ENCODE data around the gene CHST9. TPM values are rescaled to one million over a fixed set of nuclear protein-coding genes. Genes with fewer than 3 reads are reported as not detected.

CHST9 gene
- total and polyA plus RNA-seq, 2 donors (not counting 3 experiments of a cell fraction or from before 2014, with no cell fraction given): not detected

GRCh38 chr18:27109451-27109850 lies 75.7 kb downstream of the CHST9 start:
- no peak overlapping the region for H3K4me2 ChIP-seq (ENCODE audit: insufficient read depth, low read length)
- no peak overlapping the region for H3K9ac ChIP-seq (replicated peaks; ENCODE audit: extremely low read depth, insufficient read depth, low read length)
- H4K20me1 ChIP-seq (replicated peaks; ENCODE audit: control insufficient read depth, extremely low read depth, insufficient read depth, low read length): no peaks in the 10 kb centered on the region
- no peaks in the 10 kb centered on the region for H3K4me1 ChIP-seq (ENCODE audit: control insufficient read depth, extremely low read depth, insufficient read depth, low read length)
- intact Hi-C loops (cut with micrococcal nuclease): no loop called here
- no peaks in the 10 kb centered on the region for H3K36me3 ChIP-seq (ENCODE audit: control insufficient read depth in 2 of 2, extremely low read depth in 1 of 2, insufficient read depth in 2 of 2, low read length in 2 of 2)
- ChIA-PET POLR2A (no interaction called here), CTCF (no interaction called here)
- BruUV-seq (replicated peaks): no TSS peak
- TF ChIP-seq POLR2A (IDR thresholded peaks at IDR 0.05; ENCODE audit: low read depth, low read length): no peak
- TF ChIP-seq EZH2 (IDR thresholded peaks at IDR 0.05; ENCODE audit: borderline replicate concordance, low read depth, low read length, severe bottlenecking): no peak
- TF ChIP-seq MAX (IDR thresholded peaks at IDR 0.05; ENCODE audit: insufficient read depth, insufficient read length): no peak
- no peak for TF ChIP-seq FOS (IDR thresholded peaks at IDR 0.05; ENCODE audit: borderline replicate concordance, insufficient read depth, low read length)
- H3K27me3 ChIP-seq (ENCODE audit: control insufficient read depth in 2 of 2, insufficient read depth in 2 of 2, low read length in 2 of 2): no peaks in the 10 kb centered on the region
- no peak overlapping the region for H2AFZ ChIP-seq (ENCODE audit: low read depth, low read length)
- dilution Hi-C loops (cut with MboI; ENCODE audit: extremely low pct_ligation_motif_present, low sequenced_read_pairs): no loop called here
- H3K27ac ChIP-seq (ENCODE audit: insufficient read depth, low read depth, low read length): no peak overlapping the region
- H3K4me3 ChIP-seq (replicated peaks in 1 of 3; ENCODE audit: insufficient read depth in 1 of 3, low read depth in 1 of 3, low read length in 3 of 3): no peak overlapping the region
- DNase-seq (ENCODE audit: low read depth, low spot score) (no peak), FAIRE-seq (no peak)
- no peaks in the 10 kb centered on the region for H3K9me1 ChIP-seq (replicated peaks; ENCODE audit: control insufficient read depth, extremely low read depth, insufficient read depth, low read length)
- H3K79me2 ChIP-seq (ENCODE audit: control insufficient read depth, insufficient read depth, low read length): no peaks in the 10 kb centered on the region
- H3K9me3 ChIP-seq (replicated peaks; ENCODE audit: control insufficient read depth, insufficient read depth, low read length): peaks cover 2% of the 10 kb centered on the region

- FAIRE-seq (no peak), DNase-seq (ENCODE audit: low read depth, low spot score) (no peak)
- Histone ChIP-seq H3K79me2 (ENCODE audit: control insufficient read depth, insufficient read depth, low read length) (no peaks in the 10 kb centered on the region), H3K9me3 (replicated peaks; ENCODE audit: control insufficient read depth, insufficient read depth, low read length) (peaks cover 2% of the 10 kb centered on the region), H3K4me2 (ENCODE audit: insufficient read depth, low read length) (no peak overlapping the region), H3K9me1 (replicated peaks; ENCODE audit: control insufficient read depth, extremely low read depth, insufficient read depth, low read length) (no peaks in the 10 kb centered on the region), H3K4me1 (ENCODE audit: control insufficient read depth, extremely low read depth, insufficient read depth, low read length) (no peaks in the 10 kb centered on the region), H3K27ac (ENCODE audit: insufficient read depth, low read depth, low read length) (no peak overlapping the region), H3K9ac (replicated peaks; ENCODE audit: extremely low read depth, insufficient read depth, low read length) (no peak overlapping the region), H4K20me1 (replicated peaks; ENCODE audit: control insufficient read depth, extremely low read depth, insufficient read depth, low read length) (no peaks in the 10 kb centered on the region), H3K27me3 (ENCODE audit: control insufficient read depth in 2 of 2, insufficient read depth in 2 of 2, low read length in 2 of 2) (no peaks in the 10 kb centered on the region), H3K4me3 (replicated peaks in 1 of 3; ENCODE audit: insufficient read depth in 1 of 3, low read depth in 1 of 3, low read length in 3 of 3) (no peak overlapping the region), H2AFZ (ENCODE audit: low read depth, low read length) (no peak overlapping the region), H3K36me3 (ENCODE audit: control insufficient read depth in 2 of 2, extremely low read depth in 1 of 2, insufficient read depth in 2 of 2, low read length in 2 of 2) (no peaks in the 10 kb centered on the region)
- intact Hi-C loops (cut with micrococcal nuclease): no loop called here
- dilution Hi-C loops (cut with MboI; ENCODE audit: extremely low pct_ligation_motif_present, low sequenced_read_pairs): no loop called here
- no peak for TF ChIP-seq EZH2 (IDR thresholded peaks at IDR 0.05; ENCODE audit: borderline replicate concordance, low read depth, low read length, severe bottlenecking)
- no peak for TF ChIP-seq FOS (IDR thresholded peaks at IDR 0.05; ENCODE audit: borderline replicate concordance, insufficient read depth, low read length)
- no peak for TF ChIP-seq CTCF (IDR thresholded peaks at IDR 0.05; ENCODE audit: extremely low read depth in 1 of 2, insufficient read depth in 1 of 2, low read depth in 1 of 2, low read length in 2 of 2)
- ChIA-PET CTCF (no interaction called here), POLR2A (no interaction called here)
- no TSS peak for BruUV-seq (replicated peaks)
Observed at GRCh38 chr18:27108842-27109241, 76.3 kb downstream of the CHST9 start.

Data from endothelial cell of umbilical vein (primary cell).